ENCODE data around the gene GSTT2B. TPM values are rescaled to one million over a fixed set of nuclear protein-coding genes. Genes with fewer than 3 reads are reported as not detected.
"Not testable (repeated sequence)": the region's sequence is repeated elsewhere in the genome, so short reads cannot be mapped to it uniquely, and the experiment has no call there.

GSTT2B gene
- polyA plus RNA-seq, 3 donors, result 0.25 to 0.72 TPM; not detected in 1

- H3K27me3 Mint-ChIP-seq (ENCODE audit: low read depth in 3 of 3); H3K27ac ChIP-seq (ENCODE audit: low read depth in 1 of 2, low read length in 2 of 2); H3K9me3 Mint-ChIP-seq; H3K4me3 Mint-ChIP-seq; H3K27ac Mint-ChIP-seq; H3K79me2 ChIP-seq (ENCODE audit: insufficient read depth, low read length); H2AFZ ChIP-seq (ENCODE audit: insufficient read depth, low read depth, low read length, poor library complexity, severe bottlenecking); H4K20me1 ChIP-seq (ENCODE audit: insufficient read depth, low read length); H3K4me1 ChIP-seq (ENCODE audit: control insufficient read depth in 1 of 2, insufficient read depth in 2 of 2, low read length in 2 of 2); H3K36me3 ChIP-seq (replicated peaks in 1 of 2; ENCODE audit: control insufficient read depth in 1 of 2, insufficient read depth in 2 of 2, low read length in 2 of 2); DNase-seq; H3K4me1 Mint-ChIP-seq; H3K27me3 ChIP-seq (ENCODE audit: control insufficient read depth in 2 of 2, insufficient read depth in 2 of 2, low read length in 2 of 2); H3K4me3 ChIP-seq (replicated peaks in 1 of 3; ENCODE audit: low read depth in 2 of 3, low read length in 3 of 3); H3K4me2 ChIP-seq (replicated peaks; ENCODE audit: extremely low read depth, low read length, poor library complexity, severe bottlenecking); H3K36me3 Mint-ChIP-seq; H3K9me3 ChIP-seq (replicated peaks in 1 of 2; ENCODE audit: control insufficient read depth in 1 of 2, insufficient read depth in 1 of 2, low read length in 2 of 2); intact Hi-C loops (cut with micrococcal nuclease); H3K9ac ChIP-seq (ENCODE audit: insufficient read depth, low read length, poor library complexity, severe bottlenecking): not testable (repeated sequence)
- 88% methylated on average over 9 of the region's 18 CpGs for WGBS (ENCODE audit: insufficient coverage)
Observed at GRCh38 chr22:23949764-23950163, 11.2 kb downstream of the GSTT2B start.

GRCh38 chr22:23947391-23947790 lies 13.6 kb downstream of the GSTT2B start:
- H3K27ac Mint-ChIP-seq; H3K36me3 Mint-ChIP-seq; H3K27ac ChIP-seq (ENCODE audit: low read depth in 1 of 2, low read length in 2 of 2); H3K4me3 Mint-ChIP-seq; H3K9me3 Mint-ChIP-seq; H3K9ac ChIP-seq (ENCODE audit: insufficient read depth, low read length, poor library complexity, severe bottlenecking); H4K20me1 ChIP-seq (ENCODE audit: insufficient read depth, low read length); H3K9me3 ChIP-seq (replicated peaks in 1 of 2; ENCODE audit: control insufficient read depth in 1 of 2, insufficient read depth in 1 of 2, low read length in 2 of 2); H3K27me3 Mint-ChIP-seq (ENCODE audit: low read depth in 3 of 3); DNase-seq; H3K4me2 ChIP-seq (replicated peaks; ENCODE audit: extremely low read depth, low read length, poor library complexity, severe bottlenecking); H3K4me3 ChIP-seq (replicated peaks in 1 of 3; ENCODE audit: low read depth in 2 of 3, low read length in 3 of 3); H2AFZ ChIP-seq (ENCODE audit: insufficient read depth, low read depth, low read length, poor library complexity, severe bottlenecking); H3K27me3 ChIP-seq (ENCODE audit: control insufficient read depth in 2 of 2, insufficient read depth in 2 of 2, low read length in 2 of 2); H3K4me1 ChIP-seq (ENCODE audit: control insufficient read depth in 1 of 2, insufficient read depth in 2 of 2, low read length in 2 of 2); H3K4me1 Mint-ChIP-seq; H3K79me2 ChIP-seq (ENCODE audit: insufficient read depth, low read length); intact Hi-C loops (cut with micrococcal nuclease); H3K36me3 ChIP-seq (replicated peaks in 1 of 2; ENCODE audit: control insufficient read depth in 1 of 2, insufficient read depth in 2 of 2, low read length in 2 of 2): not testable (repeated sequence)
- no CpG with 5 or more reads among the region's 3 CpGs for WGBS (ENCODE audit: insufficient coverage)

GRCh38 chr22:23940166-23940565 lies 20.8 kb downstream of the GSTT2B start:
- H4K20me1 ChIP-seq (ENCODE audit: insufficient read depth, low read length); DNase-seq; H3K4me1 Mint-ChIP-seq; H3K27ac ChIP-seq (ENCODE audit: low read depth in 1 of 2, low read length in 2 of 2); H3K36me3 Mint-ChIP-seq; H3K4me1 ChIP-seq (ENCODE audit: control insufficient read depth in 1 of 2, insufficient read depth in 2 of 2, low read length in 2 of 2); H3K36me3 ChIP-seq (replicated peaks in 1 of 2; ENCODE audit: control insufficient read depth in 1 of 2, insufficient read depth in 2 of 2, low read length in 2 of 2); H3K79me2 ChIP-seq (ENCODE audit: insufficient read depth, low read length); H3K27me3 Mint-ChIP-seq (ENCODE audit: low read depth in 3 of 3); H3K9me3 ChIP-seq (replicated peaks in 1 of 2; ENCODE audit: control insufficient read depth in 1 of 2, insufficient read depth in 1 of 2, low read length in 2 of 2); H2AFZ ChIP-seq (ENCODE audit: insufficient read depth, low read depth, low read length, poor library complexity, severe bottlenecking); H3K27me3 ChIP-seq (ENCODE audit: control insufficient read depth in 2 of 2, insufficient read depth in 2 of 2, low read length in 2 of 2); intact Hi-C loops (cut with micrococcal nuclease); H3K9ac ChIP-seq (ENCODE audit: insufficient read depth, low read length, poor library complexity, severe bottlenecking); H3K4me2 ChIP-seq (replicated peaks; ENCODE audit: extremely low read depth, low read length, poor library complexity, severe bottlenecking); H3K27ac Mint-ChIP-seq; H3K4me3 Mint-ChIP-seq; H3K4me3 ChIP-seq (replicated peaks in 1 of 3; ENCODE audit: low read depth in 2 of 3, low read length in 3 of 3); H3K9me3 Mint-ChIP-seq: not testable (repeated sequence)
- no CpG with 5 or more reads among the region's 14 CpGs for WGBS (ENCODE audit: insufficient coverage)

All from CD14-positive monocyte (primary cell).